ENCODE data around the gene PGS1.

The PGS1 gene

DNA sequence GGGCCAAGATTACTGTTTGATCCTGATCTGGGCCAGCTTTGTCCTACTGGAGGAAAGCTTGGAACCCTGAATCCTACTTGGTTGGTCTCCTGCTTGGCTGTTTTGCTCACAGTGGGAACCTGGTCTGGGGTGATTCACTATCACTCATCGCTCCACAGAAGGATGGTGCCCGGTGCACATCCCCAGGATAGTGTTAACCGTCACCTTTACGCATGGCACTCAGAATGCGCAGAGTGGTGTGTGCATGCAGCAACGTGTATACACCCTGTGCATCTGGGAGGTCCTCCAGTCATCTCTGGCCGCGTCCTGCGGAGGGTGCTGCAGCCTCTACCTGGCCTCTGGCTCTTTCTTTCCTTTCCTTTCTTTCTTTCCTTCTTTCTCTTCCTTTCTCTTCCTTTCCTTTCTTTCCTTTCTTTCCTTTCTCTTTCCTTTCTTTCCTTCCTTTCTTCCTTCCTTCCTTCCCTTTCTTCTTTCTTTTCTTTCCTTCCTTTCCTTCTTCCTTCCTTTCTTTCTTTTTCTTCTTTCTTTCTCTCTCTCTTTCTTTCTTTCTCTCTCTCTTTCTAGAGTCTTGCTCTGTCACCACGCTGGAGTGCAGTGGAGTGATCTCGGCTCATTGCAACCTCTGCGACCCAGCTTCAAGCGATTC is 31.7 kb upstream of the PGS1 start:
- DNase-seq (ENCODE audit: low spot score), result no peak

- DNase-seq (ENCODE audit: low spot score), result no peak
Measured at GRCh38 chr17:78347453-78347852, 31.0 kb upstream of the PGS1 start.

DNA sequence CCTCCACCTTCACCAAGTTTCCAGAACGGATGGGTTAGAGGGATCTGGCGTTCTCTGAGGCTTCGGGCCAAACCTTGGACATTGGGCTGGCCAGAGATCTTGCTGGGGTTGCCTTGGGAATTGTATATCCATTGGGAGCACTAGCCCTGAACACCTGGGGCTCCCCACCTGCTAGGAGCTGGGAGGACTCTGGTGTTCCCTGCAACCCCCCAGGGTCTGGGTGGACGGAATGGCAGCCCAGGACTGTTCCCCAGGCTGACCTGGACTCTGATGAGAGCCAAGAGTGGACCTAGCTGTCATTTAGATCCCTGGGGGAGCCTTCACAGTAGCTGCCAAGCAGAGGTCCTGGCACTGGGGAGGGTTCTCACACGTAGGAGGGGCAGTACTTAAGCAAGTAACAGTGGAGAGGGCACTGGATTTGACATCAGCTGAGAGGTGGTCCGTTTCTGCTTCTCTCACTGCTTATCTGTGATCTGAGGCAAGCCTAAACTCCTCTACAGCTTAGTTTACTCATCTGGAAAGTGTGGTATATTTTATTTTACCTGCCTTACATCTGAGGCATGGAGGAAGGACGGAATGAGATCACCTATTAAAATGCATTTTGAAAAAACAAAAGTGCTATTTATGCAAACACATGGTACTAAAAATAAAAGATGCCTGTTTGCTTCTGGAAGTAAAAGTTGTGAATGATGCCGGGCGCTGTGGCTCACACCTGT is 30.2 kb upstream of the PGS1 start:
- no peak for DNase-seq (ENCODE audit: low spot score)

GRCh38 chr17:78349891-78350642 is 28.4 kb upstream of the PGS1 start:
- DNase-seq (ENCODE audit: low spot score), result no peak

DNA sequence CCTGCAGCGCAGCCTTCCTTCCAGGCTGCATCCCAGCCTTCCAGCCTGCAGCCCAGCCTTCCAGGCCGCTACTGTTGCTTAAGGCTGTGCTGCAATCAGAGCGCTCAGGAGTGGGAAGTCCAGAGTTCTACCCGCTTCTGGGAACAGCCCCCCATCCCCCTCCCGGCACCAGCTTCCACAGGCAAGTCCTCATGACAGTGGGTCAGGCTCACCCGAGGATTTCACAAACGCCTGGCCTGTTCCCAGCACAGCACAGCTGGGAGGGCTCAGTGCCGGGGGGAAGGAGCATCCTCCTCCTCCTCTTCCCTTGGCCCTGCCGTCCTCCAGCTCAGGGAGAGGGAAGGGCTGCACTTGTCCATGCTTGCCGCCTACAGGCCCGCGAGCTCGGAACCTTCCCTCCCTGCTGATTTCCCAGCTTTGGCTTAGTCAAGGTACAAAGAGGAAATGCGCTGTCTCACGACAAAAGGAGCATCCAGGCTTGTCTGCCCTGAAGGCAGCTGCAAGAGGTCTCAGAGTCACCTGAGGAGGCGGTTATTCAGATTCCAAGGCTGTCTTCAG is 26.9 kb upstream of the PGS1 start:
- peak; percentile 91 for DNase-seq (ENCODE audit: low spot score)

GRCh38 chr17:78353834-78354233 is 24.6 kb upstream of the PGS1 start:
- no peak for DNase-seq (ENCODE audit: low spot score)

GRCh38 chr17:78355045-78355641 is 23.3 kb upstream of the PGS1 start:
- no peak for DNase-seq (ENCODE audit: low spot score)

DNA sequence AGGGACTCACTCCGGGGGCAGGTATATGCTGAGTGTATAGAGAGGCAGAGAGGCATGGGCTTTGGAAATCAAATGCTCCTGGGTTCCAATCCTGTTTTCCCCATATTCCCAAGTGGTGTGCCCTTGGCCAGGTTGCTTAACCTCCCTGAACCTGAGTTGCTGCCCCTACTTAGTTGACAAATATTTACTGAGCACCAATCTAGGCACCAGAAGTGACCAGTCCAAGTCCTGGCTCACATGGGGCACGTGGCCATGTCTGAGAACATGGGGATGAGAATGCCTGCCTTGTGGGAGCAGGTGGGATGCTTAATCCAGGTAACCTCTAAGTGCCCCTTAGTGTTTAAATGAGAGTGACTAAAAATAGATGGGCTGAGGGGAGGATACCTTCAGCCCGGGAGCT is 22.7 kb upstream of the PGS1 start:
- no peak for DNase-seq (ENCODE audit: low spot score)

GRCh38 chr17:78356101-78356713 is 22.2 kb upstream of the PGS1 start:
- no peak for DNase-seq (ENCODE audit: low spot score)

GRCh38 chr17:78357177-78357586 is 21.3 kb upstream of the PGS1 start:
- peak; percentile 38 for DNase-seq (ENCODE audit: low spot score)

- no peak for DNase-seq (ENCODE audit: low spot score)
Measured at GRCh38 chr17:78357672-78358537, 20.5 kb upstream of the PGS1 start.

DNA sequence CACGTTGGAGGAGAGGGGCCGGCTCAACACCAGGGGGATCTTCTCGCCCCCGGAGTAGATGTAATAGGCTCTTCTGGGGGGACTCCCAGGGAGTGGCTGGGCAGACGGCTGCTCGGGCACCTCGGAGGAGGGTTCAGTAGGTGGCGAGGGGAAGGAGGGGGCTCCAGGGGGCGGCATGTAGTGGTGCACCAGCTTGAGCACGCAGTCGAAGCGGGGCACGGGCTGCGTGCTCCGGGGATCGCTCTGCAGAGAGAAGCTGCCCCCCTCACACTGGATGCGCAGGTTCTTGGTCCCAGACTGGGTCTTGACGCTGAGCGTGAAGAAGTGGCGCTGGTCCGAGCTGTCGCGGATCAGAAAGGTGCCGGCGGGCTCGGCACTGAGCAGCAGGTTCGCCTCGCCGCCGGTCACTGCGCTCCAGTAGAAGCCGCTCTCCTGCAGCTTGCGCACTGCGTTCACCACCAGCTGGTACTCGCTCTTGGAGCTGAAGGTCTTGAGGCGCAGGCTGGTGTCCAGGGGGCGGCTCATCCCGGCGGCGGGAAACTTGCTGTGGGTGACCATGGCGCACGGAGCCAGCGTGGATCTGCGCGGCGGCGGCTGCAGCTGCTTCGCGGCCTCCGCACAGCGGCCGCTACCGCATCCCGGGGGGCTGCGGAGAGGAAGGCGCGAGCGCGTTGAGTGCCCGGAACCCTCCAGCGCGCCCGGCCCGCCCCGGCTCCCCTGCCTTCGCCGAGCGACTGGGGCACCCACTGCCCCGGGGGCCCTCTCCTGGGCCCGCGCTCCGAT is 19.7 kb upstream of the PGS1 start:
- DNase-seq (ENCODE audit: low spot score), result no peak

GRCh38 chr17:78359321-78359996 is 19.0 kb upstream of the PGS1 start:
- DNase-seq (ENCODE audit: low spot score), result no peak

DNA sequence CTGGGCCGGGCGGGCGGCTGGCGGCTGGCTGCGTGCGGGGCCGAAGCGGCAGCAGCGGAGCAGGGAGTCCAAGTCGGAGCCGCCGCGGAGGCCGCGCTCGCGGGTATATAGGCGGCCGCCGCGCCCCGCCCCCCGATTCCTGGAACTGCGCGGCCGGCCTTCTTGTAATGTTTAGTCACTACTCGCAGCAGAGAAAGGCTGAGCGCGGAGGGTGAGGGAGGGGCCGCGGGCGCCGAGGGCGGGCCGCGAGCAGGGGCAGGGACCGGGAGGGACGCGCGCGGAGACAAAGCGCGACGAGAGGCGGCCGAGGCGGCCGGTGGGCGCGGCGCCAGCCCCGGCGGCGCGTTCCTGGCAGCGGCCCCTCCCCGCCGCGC is 18.5 kb upstream of the PGS1 start, which contains the start of gene SOCS3:
Gene SOCS3, minus strand, starts transcription at position 81 of the 374 bp plus-strand sequence. CDS start 982 bp downstream, outside the sequence.
- peak; percentile 79 for DNase-seq (ENCODE audit: low spot score)

DNA sequence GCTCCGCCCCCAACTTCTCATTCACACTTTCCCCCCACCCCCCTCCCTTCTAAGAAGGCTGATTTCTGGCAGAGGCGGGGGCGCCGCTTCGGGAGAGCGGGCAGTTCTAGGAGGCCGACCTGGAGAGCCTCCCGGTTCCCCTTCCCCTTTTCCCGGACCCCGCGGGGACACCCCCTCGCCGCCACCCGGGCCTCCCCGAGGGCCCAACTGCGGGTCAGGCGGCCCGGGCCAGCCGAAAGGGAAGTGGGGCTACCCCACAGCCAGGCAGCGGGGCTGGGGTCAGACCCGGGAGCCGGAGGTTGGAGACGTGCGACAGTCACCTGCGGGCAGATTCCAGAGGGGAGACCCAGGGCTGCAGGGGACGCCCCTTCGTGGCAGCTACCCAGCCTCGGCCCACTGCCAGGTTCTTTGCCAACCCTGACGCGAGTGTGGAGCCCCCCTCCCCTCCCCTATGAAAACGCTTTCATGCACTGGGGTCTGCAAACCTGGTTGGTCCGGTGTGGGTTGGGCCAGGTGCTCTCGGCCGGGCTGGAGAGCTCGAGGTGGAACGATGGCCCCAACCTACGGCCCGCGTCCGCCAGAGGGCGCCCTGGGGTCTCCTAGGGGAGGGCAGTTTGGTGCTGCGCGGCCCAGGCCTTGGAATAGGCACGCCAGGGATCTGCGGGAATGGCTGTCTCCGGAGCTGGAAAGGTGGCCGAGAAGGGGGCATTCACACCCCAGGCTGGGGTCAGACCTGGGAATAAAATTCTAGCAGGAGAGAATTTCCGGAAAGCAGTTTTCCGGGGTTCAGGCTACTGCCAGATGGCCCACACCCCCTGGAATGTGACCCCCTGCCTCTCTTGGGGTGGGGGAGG is 17.9 kb upstream of the PGS1 start:
- peak; percentile 66 for DNase-seq (ENCODE audit: low spot score)

DNA sequence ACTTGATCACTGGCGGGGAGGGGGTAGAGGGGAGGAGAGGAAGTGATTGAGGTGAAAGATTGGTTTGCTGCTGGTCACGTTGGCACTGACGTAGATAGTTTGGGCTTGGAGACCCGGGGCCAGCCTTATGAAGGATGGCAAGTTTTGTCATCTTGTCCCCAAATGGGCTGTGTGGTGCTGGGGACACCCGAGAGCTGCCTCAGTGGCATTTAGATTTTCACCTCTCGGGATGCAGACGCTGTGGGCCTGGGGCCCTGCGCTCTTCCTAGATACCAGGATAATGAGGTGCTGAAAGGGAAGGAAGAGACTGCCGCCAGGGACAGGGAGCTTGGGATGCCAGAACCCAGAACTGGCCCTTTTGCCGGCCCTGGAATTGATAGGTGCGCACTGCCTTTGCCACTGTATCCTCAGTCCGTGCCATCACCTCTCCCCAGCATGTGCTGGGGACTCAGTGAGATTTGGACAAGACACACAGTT is 17.2 kb upstream of the PGS1 start:
- no peak for DNase-seq (ENCODE audit: low spot score)

GRCh38 chr17:78362232-78362631 is 16.2 kb upstream of the PGS1 start:
- DNase-seq (ENCODE audit: low spot score), result no peak

- no peak for DNase-seq (ENCODE audit: low spot score)
Measured at GRCh38 chr17:78362671-78363070, 15.8 kb upstream of the PGS1 start.

All from pons (tissue), 1 donor.